WTC11 (cell line): ENCODE data around the gene NFIA. TPM values are rescaled to one million over a fixed set of nuclear protein-coding genes. Genes with fewer than 3 reads are reported as not detected.
A peak's percentile ranks its signal among the peaks of the same experiment; 100 is the strongest.

ENCODE experiments used
- ATAC-seq: fragments of 200-7000 bp; cut with Tn5 transposase; 2 replicates; pipeline ENCODE4 v1.10.0; 2021; ENCODE audit warnings: mild to moderate bottlenecking, moderate library complexity
- CTCF ChIA-PET: fragments of 300-600 bp; sonication (Branson Sonifier 250); formaldehyde crosslinking; loops from one replicate; lab custom pipeline; 2021; ENCODE audit warnings: antibody characterized with exemption; lab: Charles Lee
- POLR2A ChIA-PET: fragments of 350-600 bp; sonication (Branson Sonifier 250); formaldehyde crosslinking; loops from one replicate; lab custom pipeline; 2021; ENCODE audit warnings: antibody characterized with exemption; lab: Charles Lee
- DNase-seq: peaks from one replicate; pipeline ENCODE4 v3.0.0; 2021; ENCODE audit warnings: low spot score
- H3K27ac Mint-ChIP-seq: 2 replicates; pipeline ENCODE4 v1.8.0; 2021; ENCODE audit warnings: mixed read lengths
- H3K27me3 Mint-ChIP-seq: 2 replicates; pipeline ENCODE4 v1.8.0; 2021; ENCODE audit warnings: low read depth, mild to moderate bottlenecking, moderate library complexity, mixed read lengths
- H3K36me3 Mint-ChIP-seq: 2 replicates; pipeline ENCODE4 v1.8.0; 2021; ENCODE audit warnings: mixed read lengths
- H3K4me1 Mint-ChIP-seq: 2 replicates; pipeline ENCODE4 v1.8.0; 2022; ENCODE audit warnings: mixed read lengths
- H3K4me3 Mint-ChIP-seq: 2 replicates; pipeline ENCODE4 v1.8.0; 2021; ENCODE audit warnings: mild to moderate bottlenecking, moderate library complexity, mixed read lengths
- H3K9me3 Mint-ChIP-seq: 2 replicates; pipeline ENCODE4 v1.8.0; 2021; ENCODE audit warnings: mixed read lengths
- CTCF ChIP-seq: fragments of 200-600 bp; IDR thresholded peaks from 2 replicates; pipeline ENCODE4 v1.8.0; 2022; ENCODE audit warnings: antibody characterized with exemption
- ERG ChIP-seq: fragments of 250-450 bp; sonication (Bioruptor Pico); IDR thresholded peaks from 2 replicates; pipeline ENCODE4 v1.8.0; 2021; ENCODE audit warnings: mild to moderate bottlenecking
- ESRRA ChIP-seq: sonication (generic); formaldehyde crosslinking; IDR thresholded peaks from 2 replicates; pipeline ENCODE4 v1.8.1; 2022; ENCODE audit warnings: mild to moderate bottlenecking, missing genetic modification reagents, borderline replicate concordance
- FOXK1 ChIP-seq: sonication (generic); formaldehyde crosslinking; IDR thresholded peaks from 2 replicates; pipeline ENCODE4 v1.8.0; 2022; ENCODE audit warnings: mild to moderate bottlenecking, moderate library complexity, missing genetic modification reagents
- MAX ChIP-seq: sonication (generic); formaldehyde crosslinking; IDR thresholded peaks from 2 replicates; pipeline ENCODE4 v1.8.0; 2022; ENCODE audit warnings: mild to moderate bottlenecking, missing genetic modification reagents
- NR3C1 ChIP-seq: sonication (generic); formaldehyde crosslinking; conservative IDR thresholded peaks from 2 replicates; pipeline ENCODE4 v1.8.1; 2023; ENCODE audit warnings: low read depth, mild to moderate bottlenecking, missing genetic modification reagents
- RELA ChIP-seq: sonication (generic); formaldehyde crosslinking; IDR thresholded peaks from 2 replicates; pipeline ENCODE4 v1.8.1; 2022; ENCODE audit warnings: missing genetic modification reagents, mild to moderate bottlenecking, borderline replicate concordance
- SMAD4 ChIP-seq: sonication (generic); formaldehyde crosslinking; IDR thresholded peaks from 2 replicates; pipeline ENCODE4 v1.8.0; 2022; ENCODE audit warnings: mild to moderate bottlenecking, missing genetic modification reagents
- SP1 ChIP-seq: sonication (generic); formaldehyde crosslinking; conservative IDR thresholded peaks from 2 replicates; pipeline ENCODE4 v1.8.1; 2022; ENCODE audit warnings: missing genetic modification reagents
- ZMAT4 ChIP-seq: fragments of 250-450 bp; sonication (Bioruptor Pico); IDR thresholded peaks from 2 replicates; pipeline ENCODE4 v1.9.0; 2021; ENCODE audit warnings: mild to moderate bottlenecking
- ZNF281 ChIP-seq: sonication (generic); formaldehyde crosslinking; IDR thresholded peaks from 2 replicates; pipeline ENCODE4 v1.8.0; 2023; ENCODE audit warnings: mild to moderate bottlenecking, missing genetic modification reagents
- ZNF317 ChIP-seq: sonication (generic); formaldehyde crosslinking; IDR thresholded peaks from 2 replicates; pipeline ENCODE4 v1.8.1; 2023; ENCODE audit warnings: low read depth, mild to moderate bottlenecking, moderate library complexity, missing genetic modification reagents, borderline replicate concordance
- ZNF396 ChIP-seq: fragments of 250-450 bp; sonication (Bioruptor Pico); IDR thresholded peaks from 2 replicates; pipeline ENCODE4 v1.8.0; 2021; ENCODE audit warnings: mild to moderate bottlenecking, moderate library complexity, borderline replicate concordance
- ZNF416 ChIP-seq: fragments of 250-450 bp; sonication (Bioruptor Pico); IDR thresholded peaks from 2 replicates; pipeline ENCODE4 v1.9.0; 2021; ENCODE audit warnings: mild to moderate bottlenecking, inconsistent platforms
- ZNF423 ChIP-seq: fragments of 250-450 bp; sonication (Bioruptor Pico); IDR thresholded peaks from 2 replicates; pipeline ENCODE4 v2.1.2; 2022; ENCODE audit warnings: mild to moderate bottlenecking, moderate library complexity
- ZNF532 ChIP-seq: fragments of 250-450 bp; sonication (Bioruptor Pico); IDR thresholded peaks from 2 replicates; pipeline ENCODE4 v1.9.0; 2021; ENCODE audit warnings: mild to moderate bottlenecking, borderline replicate concordance
- ZSCAN18 ChIP-seq: fragments of 250-450 bp; sonication (Bioruptor Pico); IDR thresholded peaks from 2 replicates; pipeline ENCODE4 v2.1.2; 2022; ENCODE audit warnings: mild to moderate bottlenecking, moderate library complexity
- total RNA-seq: library from RNA; stranded (reverse); gene quantifications from 3 replicates; pipeline ENCODE4 v1.2.3, GENCODE V29; 2021

Gene NFIA
- total RNA-seq, 1 experiment from 2014 or later = 16.7 TPM

- TF ChIP-seq ERG (CRISPR knock-in tag) = no peak
- no peak for TF ChIP-seq ZNF396 (CRISPR knock-in tag)
- no peak for TF ChIP-seq SP1
Measured at GRCh38 chr1:61192663-61193330, 110.4 kb downstream of the NFIA start (continued).

- peaks cover 17% of the 10 kb centered on the region for H3K4me1 Mint-ChIP-seq
- no peak overlapping the region for H3K27ac Mint-ChIP-seq
- H3K9me3 Mint-ChIP-seq = no peaks in the 10 kb centered on the region
- POLR2A ChIA-PET = no interaction called here
- no peaks in the 10 kb centered on the region for H3K36me3 Mint-ChIP-seq
- no peak for TF ChIP-seq MAX
- no peak for TF ChIP-seq FOXK1 (CRISPR knock-in tag)
- no peak for TF ChIP-seq ZSCAN18 (CRISPR knock-in tag)
- TF ChIP-seq ZNF317 = no peak
- TF ChIP-seq ZNF281 (CRISPR knock-in tag) = no peak
- TF ChIP-seq ZNF532 (CRISPR knock-in tag) = no peak
- TF ChIP-seq ZNF416 (CRISPR knock-in tag) = no peak
- H3K27me3 Mint-ChIP-seq = no peaks in the 10 kb centered on the region
- no peak overlapping the region for H3K4me3 Mint-ChIP-seq
- ATAC-seq (no peak), DNase-seq (no peak)
- CTCF ChIA-PET = no interaction called here
Measured at GRCh38 chr1:61193808-61194207, 111.4 kb downstream of the NFIA start.

- POLR2A ChIA-PET = no interaction called here
- H3K27me3 Mint-ChIP-seq = no peaks in the 10 kb centered on the region
- TF ChIP-seq ZSCAN18 (CRISPR knock-in tag) (no peak), RELA (CRISPR knock-in tag) (no peak), ERG (CRISPR knock-in tag) (no peak), SMAD4 (CRISPR knock-in tag) (no peak), ZMAT4 (CRISPR knock-in tag) (no peak), ESRRA (CRISPR knock-in tag) (no peak), NR3C1 (CRISPR knock-in tag) (no peak), ZNF423 (CRISPR knock-in tag) (no peak), CTCF (no peak)
Measured at GRCh38 chr1:61198554-61198953, 116.2 kb downstream of the NFIA start.

More at GRCh38 chr1:61198554-61198953, 116.2 kb downstream of the NFIA start:
- no peak for DNase-seq
- Mint-ChIP-seq H3K4me1 (peaks cover 18% of the 10 kb centered on the region), H3K9me3 (no peaks in the 10 kb centered on the region), H3K36me3 (no peaks in the 10 kb centered on the region), H3K4me3 (no peak overlapping the region), H3K27ac (peak overlapping the region; percentile 17; the same call in 1 of the 2 replicates)
- ATAC-seq = peak; percentile 50
- CTCF ChIA-PET = no interaction called here
